ENCODE data around the gene NUDCD3.

NUDCD3 gene

GRCh38 chr7:44396931-44397545 is 93.4 kb downstream of the NUDCD3 start:
- DNase-seq = no peak

DNA sequence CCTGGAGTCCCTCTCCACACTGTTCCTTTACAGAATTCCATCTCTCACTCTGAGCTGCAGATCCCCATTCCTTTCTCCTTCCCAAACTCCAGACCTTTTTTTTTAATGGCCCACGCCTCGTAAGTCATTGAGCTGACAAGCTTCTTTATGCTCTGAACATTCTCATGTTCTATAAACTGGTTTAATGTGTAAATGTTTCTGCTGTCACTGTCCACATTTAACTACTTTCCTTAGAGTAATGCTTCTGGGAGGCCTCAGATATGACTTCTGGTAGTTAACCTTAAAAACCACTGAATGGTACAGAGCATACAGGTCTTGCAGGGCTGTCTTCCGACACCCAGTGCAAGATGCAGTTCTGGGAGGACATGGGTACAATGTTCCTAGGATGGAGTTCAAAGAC is 94.0 kb downstream of the NUDCD3 start:
- no peak for DNase-seq

- no peak for DNase-seq
These were observed 95.4 kb downstream of the NUDCD3 start for GRCh38 chr7:44395067-44395466.

- no peak for DNase-seq
These were observed 95.8 kb downstream of the NUDCD3 start for GRCh38 chr7:44394636-44395035.

- no peak for DNase-seq
These were observed 96.4 kb downstream of the NUDCD3 start for GRCh38 chr7:44394112-44394447.

- no peak for DNase-seq
These were observed 97.0 kb downstream of the NUDCD3 start for GRCh38 chr7:44393238-44394111.

DNA sequence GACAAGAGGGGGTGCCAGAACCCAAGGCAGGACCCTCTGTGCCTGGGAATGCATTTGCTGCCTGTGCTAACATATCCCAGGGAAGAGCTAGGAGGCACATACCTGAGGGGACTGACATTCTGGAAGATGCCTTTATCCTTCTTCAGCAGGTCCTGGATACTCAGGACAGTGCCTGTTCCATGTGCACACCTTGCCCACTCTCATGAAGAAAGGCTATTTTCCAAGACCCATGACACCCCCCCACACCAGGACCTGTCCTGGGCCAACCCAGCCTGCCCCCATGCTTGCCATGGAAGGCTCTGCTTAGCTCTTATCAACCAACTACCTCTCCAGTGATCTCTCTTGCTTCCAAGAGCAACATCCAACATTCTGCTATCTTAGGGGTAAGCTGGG is 97.8 kb downstream of the NUDCD3 start:
- no peak for DNase-seq

DNA sequence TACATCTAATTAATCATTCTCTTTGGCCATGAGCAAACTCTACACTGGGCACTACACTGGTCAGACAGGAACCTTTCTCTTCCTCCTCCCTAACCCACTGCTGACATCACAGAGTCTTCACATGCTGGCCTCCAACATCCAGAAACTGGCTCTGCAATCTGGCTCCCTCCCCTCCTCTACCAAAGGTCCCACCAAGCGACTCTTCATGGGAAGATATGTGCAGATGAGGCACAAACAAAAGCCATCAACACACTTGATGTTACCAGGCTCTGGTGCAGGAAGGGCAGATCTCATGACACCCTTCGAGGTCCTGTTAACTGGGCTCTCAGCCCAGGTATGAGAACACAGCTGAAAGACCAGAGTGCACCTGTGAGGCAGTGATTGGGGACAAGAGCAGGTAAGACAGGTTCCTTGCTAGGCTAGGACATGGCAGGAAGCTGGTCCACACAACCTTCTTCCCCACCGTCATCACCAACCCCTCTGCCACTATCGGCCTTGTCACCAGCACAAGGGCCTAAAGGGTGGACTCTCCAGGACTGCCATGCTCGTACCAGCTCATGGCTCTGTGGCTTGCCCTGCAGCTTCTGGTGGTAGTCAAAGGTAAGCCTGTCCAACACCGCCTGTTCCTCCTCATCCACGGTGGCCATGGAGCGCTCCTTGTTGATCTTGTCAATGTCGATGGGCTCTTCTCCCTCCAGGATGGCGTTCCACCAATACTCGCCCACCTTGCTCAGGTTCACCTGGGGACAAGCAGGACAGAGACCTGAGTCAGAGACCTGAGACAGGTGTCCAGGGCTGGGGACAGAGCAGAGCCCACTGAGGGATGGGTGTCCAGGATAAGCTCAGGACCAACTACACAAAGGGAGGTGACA is 98.5 kb downstream of the NUDCD3 start:
- DNase-seq = no peak

DNA sequence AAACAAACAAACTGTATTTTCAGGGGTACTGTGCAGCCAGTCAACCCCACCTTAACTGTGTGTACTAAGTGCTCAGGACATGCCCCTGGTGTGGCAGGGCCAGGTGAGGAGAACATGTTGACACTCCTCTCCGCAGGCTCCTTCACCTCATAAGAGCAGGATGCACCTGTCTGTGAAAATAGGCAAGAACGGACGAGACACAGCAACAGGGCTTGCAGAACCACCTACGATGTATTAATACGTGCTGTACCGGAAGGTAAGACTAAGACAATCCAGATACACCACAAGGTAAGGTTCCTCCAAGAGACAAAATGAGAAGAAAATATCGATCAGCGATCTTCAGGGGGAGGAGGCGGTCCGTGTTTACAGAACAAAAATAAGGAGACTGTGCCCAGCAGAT is 99.3 kb downstream of the NUDCD3 start:
- DNase-seq = no peak

DNA sequence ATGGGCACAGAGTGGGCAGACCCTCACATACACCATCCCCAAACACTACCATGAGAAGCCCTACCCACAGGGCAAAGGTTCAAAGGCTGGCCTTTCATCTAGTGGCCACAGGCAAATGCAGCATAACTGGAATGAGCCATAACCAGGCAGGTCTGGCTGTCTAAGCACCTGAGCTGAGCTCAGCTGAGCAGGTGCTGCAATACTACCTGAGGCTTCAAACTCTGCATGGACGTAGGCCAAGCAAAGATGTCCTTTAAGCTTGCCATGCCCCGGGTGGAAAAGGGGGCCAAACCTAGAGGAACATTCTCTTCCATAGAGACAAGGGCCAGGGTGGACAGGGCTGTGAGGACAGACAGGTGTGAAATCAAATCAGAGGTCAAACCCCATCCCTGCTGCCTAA is 99.8 kb downstream of the NUDCD3 start:
- DNase-seq = no peak

GRCh38 chr7:44388089-44388970 is 102.1 kb downstream of the NUDCD3 start:
- no peak for DNase-seq

DNA sequence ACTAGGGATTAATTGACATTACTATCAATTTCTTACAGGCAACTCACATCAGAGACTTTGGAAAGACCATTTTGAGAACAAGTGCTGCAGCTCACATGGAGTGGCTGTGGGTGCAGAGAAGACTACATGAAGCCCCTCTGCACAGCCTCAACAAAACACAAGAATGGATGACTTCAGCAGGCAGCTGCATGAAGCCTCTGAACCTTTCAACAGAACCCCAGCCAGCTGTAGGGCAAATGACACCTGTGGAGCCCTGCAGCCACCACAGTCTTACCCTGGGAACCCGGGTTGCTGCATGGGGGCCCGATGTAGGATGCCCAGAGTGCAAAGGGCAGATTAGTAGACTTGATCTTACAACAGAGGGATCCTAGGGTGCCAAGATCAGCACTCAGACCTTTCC is 103.1 kb downstream of the NUDCD3 start:
- no peak for DNase-seq

DNA sequence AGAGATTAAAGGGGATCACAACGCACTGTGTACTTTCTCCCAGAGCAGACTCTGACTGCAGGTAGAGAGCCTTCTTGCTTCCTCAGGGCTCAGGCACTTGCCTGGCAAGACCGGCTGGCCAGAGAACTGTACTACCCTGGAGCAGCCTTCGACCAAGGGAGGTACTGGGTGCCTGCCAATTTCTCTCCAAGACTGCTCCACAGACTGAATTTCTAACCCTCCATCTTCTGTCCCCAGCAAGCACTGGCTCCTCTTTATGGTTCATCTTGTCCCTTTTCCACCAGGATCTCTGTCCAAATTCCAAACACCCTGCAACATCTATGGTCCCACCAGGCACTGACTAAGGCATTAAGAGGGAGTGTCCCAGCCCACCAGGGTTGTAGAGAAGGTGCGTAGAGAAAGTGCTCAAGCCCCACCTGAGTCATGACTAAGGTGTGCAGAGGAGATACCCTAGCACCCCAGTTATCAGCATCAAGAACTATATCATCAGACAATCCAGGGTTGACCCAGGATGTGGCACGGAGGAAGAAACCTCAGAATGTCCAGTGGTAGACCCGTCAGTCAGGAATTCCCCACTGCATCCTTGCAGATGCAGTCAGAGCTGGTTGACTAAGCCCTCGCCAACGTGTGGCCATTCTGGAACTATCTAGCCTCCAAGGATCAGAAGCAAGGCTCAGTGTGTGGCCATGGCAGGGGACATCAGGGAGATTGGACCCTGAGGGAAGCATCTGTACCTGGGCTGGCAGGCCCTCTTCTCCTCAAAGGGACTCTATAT is 104.1 kb downstream of the NUDCD3 start:
- no peak for DNase-seq

DNA sequence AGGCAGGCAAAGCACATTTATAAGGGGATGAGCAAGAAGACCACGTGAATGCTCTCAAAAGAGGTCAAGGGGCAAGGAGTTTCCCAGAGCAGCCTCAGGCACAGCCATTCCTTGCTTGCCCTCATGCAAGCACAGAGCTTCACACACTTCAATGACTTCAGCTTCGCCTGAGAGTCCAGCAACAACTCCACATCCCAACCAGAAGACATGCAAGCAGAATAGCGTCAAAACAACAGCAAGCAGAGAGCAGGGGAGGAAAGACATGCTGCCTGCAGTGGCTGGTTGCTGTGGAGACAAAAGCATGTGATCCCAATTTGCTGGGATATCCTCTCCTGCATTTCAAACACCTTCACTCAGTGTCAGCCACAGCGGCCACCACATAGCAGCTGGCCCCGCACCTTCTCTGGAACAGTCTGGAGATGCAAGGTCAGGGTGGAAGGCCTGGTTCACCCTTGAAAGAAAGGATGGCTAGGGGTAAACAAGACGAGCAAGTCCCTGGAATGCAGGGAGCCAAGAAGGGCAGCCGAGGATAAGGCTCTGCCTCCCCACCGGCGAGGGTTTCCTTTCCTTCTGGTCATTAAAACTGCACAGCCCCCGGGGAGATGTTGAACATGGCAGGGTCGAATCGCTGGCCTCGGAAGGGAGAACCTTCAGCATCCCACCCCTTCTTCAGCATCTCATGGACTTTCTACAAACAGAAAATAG is 104.9 kb downstream of the NUDCD3 start:
- no peak for DNase-seq

DNA sequence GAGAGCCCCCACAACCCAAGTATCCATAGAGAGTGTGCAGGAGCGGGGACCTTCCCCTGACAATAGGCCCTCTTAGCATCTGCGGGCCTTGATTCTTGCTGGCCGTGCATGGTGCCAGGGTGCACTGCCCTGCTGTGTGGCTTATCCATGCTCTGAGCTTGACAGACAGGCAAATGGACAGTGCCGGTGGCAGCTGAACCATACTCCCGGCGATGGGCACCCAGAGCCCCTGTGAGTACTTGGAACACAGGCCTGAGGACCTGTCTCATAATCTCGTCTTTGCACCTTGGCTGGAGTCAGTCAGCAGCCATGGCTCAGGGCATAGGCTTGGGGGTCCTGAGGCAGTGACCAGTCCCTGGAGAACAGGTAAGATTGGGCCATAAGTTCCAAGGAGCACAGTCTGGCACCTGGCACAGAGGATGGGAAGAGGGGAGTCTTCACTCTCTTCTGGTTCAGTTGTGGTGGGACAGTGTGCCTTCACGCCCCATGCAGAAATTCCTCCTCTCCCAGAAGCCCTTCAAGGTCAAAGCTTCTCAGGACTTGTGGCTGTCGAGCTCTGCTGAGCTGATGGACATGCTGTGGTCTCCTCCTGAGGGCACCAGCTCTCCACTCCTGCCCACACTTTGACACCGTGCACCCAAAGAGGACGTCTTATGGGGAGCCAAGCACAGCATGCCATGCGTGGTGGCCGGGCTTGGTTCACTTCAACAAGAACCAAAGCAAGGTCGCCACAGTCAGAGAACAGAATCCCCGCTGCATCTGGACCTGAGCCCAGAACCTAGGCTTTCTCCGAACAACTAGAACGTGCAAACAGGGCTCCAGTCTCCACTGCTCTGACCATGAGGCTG is 105.6 kb downstream of the NUDCD3 start:
- DNase-seq = no peak

DNA sequence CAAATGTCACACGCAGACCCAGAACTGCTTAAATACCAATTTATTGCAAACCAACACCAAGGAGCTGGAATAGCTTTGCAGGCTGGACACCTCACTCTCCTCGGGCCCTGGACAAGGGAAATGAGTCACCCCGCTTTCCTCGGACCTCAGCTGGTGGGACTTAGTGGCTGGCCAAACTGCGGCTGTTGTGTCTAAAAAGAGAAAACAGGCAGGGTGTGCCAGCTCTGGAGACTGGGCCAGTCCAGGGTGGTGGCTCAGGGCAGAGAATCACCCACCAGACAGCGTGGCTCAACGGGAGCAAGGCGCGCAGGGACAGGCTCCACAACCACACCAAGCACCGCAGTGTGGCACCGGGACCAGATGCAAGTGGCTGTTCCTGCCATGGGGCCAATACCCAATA is 106.9 kb downstream of the NUDCD3 start:
- DNase-seq = peak; percentile 11 to 30

DNA sequence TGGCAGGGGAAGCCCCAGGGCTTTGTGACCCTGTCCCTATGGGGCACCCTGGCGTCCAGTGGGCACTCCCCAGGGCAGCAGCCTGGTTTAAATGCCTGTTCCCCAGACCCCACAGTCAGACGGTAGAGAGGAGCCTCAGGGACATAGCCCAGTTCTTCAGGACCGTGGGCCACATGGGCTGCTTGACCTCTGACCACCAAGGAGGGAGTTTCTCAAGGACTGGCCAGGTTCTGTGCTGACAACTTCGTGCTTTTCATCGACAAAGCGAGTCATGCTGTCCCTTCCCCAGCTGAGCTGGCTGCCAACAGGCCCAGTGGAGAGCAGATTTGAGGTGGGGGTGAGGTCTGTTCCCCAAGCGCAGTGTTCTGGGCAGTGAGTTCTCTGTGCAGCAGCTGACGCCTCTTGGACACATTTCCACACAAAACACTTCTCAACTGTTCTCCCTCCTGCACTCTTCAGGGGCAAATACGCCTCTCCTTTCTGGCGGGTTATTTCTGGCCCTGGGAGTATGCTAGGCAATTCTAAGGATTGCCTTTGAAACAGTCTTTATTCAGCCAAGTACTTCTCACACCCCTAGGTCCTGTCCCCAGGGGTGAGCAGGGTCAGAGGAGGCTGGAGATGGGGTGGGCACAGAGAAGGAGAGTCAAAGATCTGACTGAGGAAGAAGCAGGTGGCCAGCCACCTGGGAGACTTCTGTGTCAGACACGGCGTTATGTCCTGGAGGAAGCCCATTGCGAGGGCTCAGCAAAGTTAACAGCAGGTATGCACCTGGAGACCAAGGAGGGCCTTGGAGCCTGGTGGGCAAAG is 107.8 kb downstream of the NUDCD3 start:
- DNase-seq = no peak

DNA sequence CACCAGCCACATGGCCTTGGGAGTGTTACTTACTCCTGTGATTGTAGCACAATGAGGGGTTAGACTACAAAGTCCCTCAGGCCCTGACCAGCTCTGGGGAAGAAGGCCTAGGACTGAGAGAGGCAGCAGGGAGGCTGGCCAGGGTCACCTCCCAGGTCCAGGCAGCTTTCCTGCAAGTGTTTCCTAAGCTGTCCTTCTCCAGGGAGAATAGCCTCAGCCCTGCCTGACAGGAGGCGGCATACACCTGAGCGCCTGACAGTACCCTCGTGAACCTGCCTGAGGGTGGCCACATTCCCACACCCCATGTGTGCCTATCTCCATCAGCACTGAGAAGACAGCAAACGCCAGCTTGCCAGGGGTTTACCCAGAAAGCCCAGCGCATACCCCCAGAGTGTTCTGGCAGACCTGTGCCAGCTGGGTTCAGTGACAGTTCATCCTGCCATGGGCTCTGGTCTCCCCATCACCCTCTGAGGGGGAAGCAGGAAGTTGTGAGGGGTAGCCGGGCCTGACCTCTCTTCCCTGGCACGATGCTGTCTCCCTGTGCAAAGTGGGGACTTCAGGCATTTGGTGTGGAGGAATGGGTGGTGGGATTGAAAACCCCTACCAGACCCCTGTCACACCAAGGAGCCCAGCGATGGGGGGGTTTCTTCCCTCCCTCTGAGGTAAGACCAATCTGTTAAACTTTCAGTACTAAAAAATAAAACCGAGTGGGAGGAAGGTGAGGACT is 108.8 kb downstream of the NUDCD3 start:
- no peak for DNase-seq

Data from SW 1271 (cell line).